Measurements from ENCODE around the gene SLC38A7. TPM values are rescaled to one million over a fixed set of nuclear protein-coding genes. Genes with fewer than 3 reads are reported as not detected.

Gene SLC38A7
- total RNA-seq, 1 experiment from 2014 or later = 20.2 TPM

GRCh38 chr16:58723109-58723508 lies 38.5 kb upstream of the SLC38A7 start:
- ChIA-PET POLR2A (no interaction called here), CTCF (no interaction called here)
- BruUV-seq (replicated peaks) = no TSS peak
- TF ChIP-seq CTCF (IDR thresholded peaks at IDR 0.05) = no peak
- TF ChIP-seq SIN3A (IDR thresholded peaks at IDR 0.05; ENCODE audit: borderline replicate concordance, insufficient read depth, low read depth, low read length) = no peak
- no peak for TF ChIP-seq REST (IDR thresholded peaks at IDR 0.05; ENCODE audit: insufficient read depth in 1 of 2, low read depth in 2 of 2, low read length in 1 of 2)
- no peak for TF ChIP-seq TCF7L2 (IDR thresholded peaks at IDR 0.05; ENCODE audit: low read depth, low read length)
- no peak for TF ChIP-seq POLR2AphosphoS5 (IDR thresholded peaks at IDR 0.05; ENCODE audit: low read depth, low read length)
- intact Hi-C loops (cut with micrococcal nuclease; ENCODE audit: unreplicated experiment) = no loop called here
- peaks cover 14% of the 10 kb centered on the region; the same call in 1 of the 2 replicates for H3K36me3 ChIP-seq (ENCODE audit: control insufficient read depth, insufficient read depth, low read length)
- H3K27me3 ChIP-seq (ENCODE audit: control insufficient read depth, insufficient read depth, low read length) = no peaks in the 10 kb centered on the region
- H3K9me3 ChIP-seq (ENCODE audit: control insufficient read depth, insufficient read depth, low read depth, low read length) = no peaks in the 10 kb centered on the region
- no peak overlapping the region for H3K4me3 ChIP-seq (ENCODE audit: low read depth in 2 of 2, low read length in 2 of 2)
- ATAC-seq (no peak), DNase-seq (ENCODE audit: low read depth, low spot score) (no peak)
- H3K27ac ChIP-seq (ENCODE audit: low read length) = no peak overlapping the region
- H3K4me1 ChIP-seq (ENCODE audit: control insufficient read depth, insufficient read depth, low read length) = no peaks in the 10 kb centered on the region
- in situ Hi-C loops (cut with HindIII; ENCODE audit: low pct_unique_long_range_greater_than_20kb, low sequenced_read_pairs) = no loop called here

GRCh38 chr16:58717994-58718393 lies 33.4 kb upstream of the SLC38A7 start:
- Histone ChIP-seq H3K4me1 (ENCODE audit: control insufficient read depth, insufficient read depth, low read length) (no peaks in the 10 kb centered on the region), H3K27me3 (ENCODE audit: control insufficient read depth, insufficient read depth, low read length) (no peaks in the 10 kb centered on the region), H3K9me3 (ENCODE audit: control insufficient read depth, insufficient read depth, low read depth, low read length) (no peaks in the 10 kb centered on the region), H3K27ac (ENCODE audit: low read length) (no peak overlapping the region), H3K4me3 (ENCODE audit: low read depth in 2 of 2, low read length in 2 of 2) (no peak overlapping the region), H3K36me3 (ENCODE audit: control insufficient read depth, insufficient read depth, low read length) (peaks cover 11% of the 10 kb centered on the region; the same call in 1 of the 2 replicates)
- no TSS peak for BruUV-seq (replicated peaks)
- TF ChIP-seq TCF7L2 (IDR thresholded peaks at IDR 0.05; ENCODE audit: low read depth, low read length) (no peak), SIN3A (IDR thresholded peaks at IDR 0.05; ENCODE audit: borderline replicate concordance, insufficient read depth, low read depth, low read length) (no peak), CTCF (IDR thresholded peaks at IDR 0.05) (no peak), REST (IDR thresholded peaks at IDR 0.05; ENCODE audit: insufficient read depth in 1 of 2, low read depth in 2 of 2, low read length in 1 of 2) (no peak), POLR2AphosphoS5 (IDR thresholded peaks at IDR 0.05; ENCODE audit: low read depth, low read length) (no peak)
- DNase-seq (ENCODE audit: low read depth, low spot score) (no peak), ATAC-seq (no peak)
- intact Hi-C loops (cut with micrococcal nuclease; ENCODE audit: unreplicated experiment) (no loop called here), in situ Hi-C loops (cut with HindIII; ENCODE audit: low pct_unique_long_range_greater_than_20kb, low sequenced_read_pairs) (no loop called here)
- ChIA-PET CTCF (interaction anchor here (0.5 kb wide), 1 partner anchor 283 kb away, joined by 4 read pairs; no protein-coding TSS in a partner anchor), POLR2A (no interaction called here)

Measured in Panc1 (cell line).